ENCODE data around the gene STAT5B.

- TF ChIP-seq TAF1 (IDR thresholded peaks at IDR 0.05; ENCODE audit: borderline replicate concordance, low read depth, low read length) = no peak
- TF ChIP-seq POLR2A (IDR thresholded peaks at IDR 0.05; ENCODE audit: low read depth, low read length) = no peak; the same call in 1 of the 2 replicates
- no peak for TF ChIP-seq POLR2AphosphoS5 (IDR thresholded peaks at IDR 0.05; ENCODE audit: low read depth, low read length)
Observed at GRCh38 chr17:42288803-42289610, 12.8 kb upstream of the STAT5B start.

Data from GM12892 (cell line).